GM12878 (cell line): Measurements from ENCODE around the gene TRPM6.

Source experiments
- CREB1 ChIP-seq: IDR thresholded peaks from 2 replicates; pipeline ENCODE4 v1.6.1; 2012; ENCODE audit warnings: low read depth, mild to moderate bottlenecking, inconsistent platforms
- EZH2 ChIP-seq: IDR thresholded peaks from 2 replicates; pipeline ENCODE4 v1.6.1; 2012; ENCODE audit warnings: low read depth, mild to moderate bottlenecking, control low read depth, inconsistent platforms, low read length, borderline replicate concordance; ENCODE audit not compliant: control insufficient read depth
- POLR2A ChIP-seq: IDR thresholded peaks from 2 replicates; pipeline ENCODE4 v1.6.1; 2011; ENCODE audit warnings: low read depth, mild to moderate bottlenecking, low read length
- POLR2AphosphoS5 ChIP-seq: IDR thresholded peaks from 2 replicates; pipeline ENCODE4 v1.6.1; 2011; ENCODE audit warnings: mild to moderate bottlenecking, low read length, inconsistent platforms
- STAT3 ChIP-seq: IDR thresholded peaks from 2 replicates; pipeline ENCODE4 v1.6.1; 2011; ENCODE audit warnings: low read depth, low read length, improper control_type of control experiment
- TF ChIP-seq, protein P1 (sequence below), 3 experiments: IDR thresholded peaks in 2 of 3; conservative IDR thresholded peaks in 1 of 3; 2 replicates each; pipeline ENCODE4 v1.5.1; 2011; ENCODE audit warnings: low read depth in 3 of 3, low read length in 3 of 3, mild to moderate bottlenecking in 3 of 3, control low read depth in 2 of 3, moderate library complexity in 2 of 3, inconsistent platforms in 1 of 3, mixed read lengths in 1 of 3; ENCODE audit not compliant: control insufficient read depth in 2 of 3, insufficient read depth in 1 of 3; ENCODE audit errors: extremely low read depth in 1 of 3

GRCh38 chr9:74859786-74860185, 27.9 kb downstream of the TRPM6 start:
- TF ChIP-seq, protein P1, sequence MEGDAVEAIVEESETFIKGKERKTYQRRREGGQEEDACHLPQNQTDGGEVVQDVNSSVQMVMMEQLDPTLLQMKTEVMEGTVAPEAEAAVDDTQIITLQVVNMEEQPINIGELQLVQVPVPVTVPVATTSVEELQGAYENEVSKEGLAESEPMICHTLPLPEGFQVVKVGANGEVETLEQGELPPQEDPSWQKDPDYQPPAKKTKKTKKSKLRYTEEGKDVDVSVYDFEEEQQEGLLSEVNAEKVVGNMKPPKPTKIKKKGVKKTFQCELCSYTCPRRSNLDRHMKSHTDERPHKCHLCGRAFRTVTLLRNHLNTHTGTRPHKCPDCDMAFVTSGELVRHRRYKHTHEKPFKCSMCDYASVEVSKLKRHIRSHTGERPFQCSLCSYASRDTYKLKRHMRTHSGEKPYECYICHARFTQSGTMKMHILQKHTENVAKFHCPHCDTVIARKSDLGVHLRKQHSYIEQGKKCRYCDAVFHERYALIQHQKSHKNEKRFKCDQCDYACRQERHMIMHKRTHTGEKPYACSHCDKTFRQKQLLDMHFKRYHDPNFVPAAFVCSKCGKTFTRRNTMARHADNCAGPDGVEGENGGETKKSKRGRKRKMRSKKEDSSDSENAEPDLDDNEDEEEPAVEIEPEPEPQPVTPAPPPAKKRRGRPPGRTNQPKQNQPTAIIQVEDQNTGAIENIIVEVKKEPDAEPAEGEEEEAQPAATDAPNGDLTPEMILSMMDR (IDR thresholded peaks at IDR 0.05 in 2 of 3, conservative IDR thresholded peaks at IDR 0.05 in 1 of 3; ENCODE audit: control insufficient read depth in 2 of 3, extremely low read depth in 1 of 3, insufficient read depth in 1 of 3, low read depth in 3 of 3, low read length in 3 of 3) = no peak
- TF ChIP-seq POLR2AphosphoS5 (no peak), STAT3 (no peak), EZH2 (no peak), POLR2A (no peak), CREB1 (no peak)
